SJCRH30 (cell line): ENCODE measurements around the gene PDCD1. TPM values are rescaled to one million over a fixed set of nuclear protein-coding genes. Genes with fewer than 3 reads are reported as not detected.

Experiments used
- DNase-seq, 2 experiments: peaks; one replicate each; pipeline ENCODE4 v3.0.0-alpha.2; 2015 to 2020
- H3K27ac ChIP-seq: fragments of 250-450 bp; sonication (Bioruptor Pico); 2 replicates; pipeline ENCODE4 v1.5.1; 2020; ENCODE audit warnings: mild to moderate bottlenecking, moderate library complexity
- H3K27me3 ChIP-seq: fragments of 250-450 bp; sonication (Bioruptor Pico); 2 replicates; pipeline ENCODE4 v1.5.1; 2020; ENCODE audit warnings: mild to moderate bottlenecking, moderate library complexity
- H3K36me3 ChIP-seq: fragments of 250-450 bp; sonication (Bioruptor Pico); 2 replicates; pipeline ENCODE4 v1.5.1; 2020; ENCODE audit warnings: mild to moderate bottlenecking, moderate library complexity
- H3K4me1 ChIP-seq: fragments of 250-450 bp; sonication (Bioruptor Pico); 2 replicates; pipeline ENCODE4 v1.5.1; 2020; ENCODE audit warnings: mild to moderate bottlenecking, moderate library complexity
- H3K4me3 ChIP-seq: fragments of 250-450 bp; sonication (Bioruptor Pico); 2 replicates; pipeline ENCODE4 v1.5.1; 2020; ENCODE audit warnings: mild to moderate bottlenecking, moderate library complexity
- H3K9me3 ChIP-seq: fragments of 250-450 bp; sonication (Bioruptor Pico); replicated peaks from 2 replicates; pipeline ENCODE4 v1.5.1; 2020; ENCODE audit warnings: mild to moderate bottlenecking, moderate library complexity
- total RNA-seq: library from RNA; depleted of rRNA; stranded (reverse); fragments of >200 nt; shearing (Covaris generic); gene quantifications from 2 replicates; pipeline ENCODE4 v1.2.3, GENCODE V29; 2014

PDCD1 gene
- total RNA-seq, 1 experiment from 2014 or later, result 0.08 TPM

DNA sequence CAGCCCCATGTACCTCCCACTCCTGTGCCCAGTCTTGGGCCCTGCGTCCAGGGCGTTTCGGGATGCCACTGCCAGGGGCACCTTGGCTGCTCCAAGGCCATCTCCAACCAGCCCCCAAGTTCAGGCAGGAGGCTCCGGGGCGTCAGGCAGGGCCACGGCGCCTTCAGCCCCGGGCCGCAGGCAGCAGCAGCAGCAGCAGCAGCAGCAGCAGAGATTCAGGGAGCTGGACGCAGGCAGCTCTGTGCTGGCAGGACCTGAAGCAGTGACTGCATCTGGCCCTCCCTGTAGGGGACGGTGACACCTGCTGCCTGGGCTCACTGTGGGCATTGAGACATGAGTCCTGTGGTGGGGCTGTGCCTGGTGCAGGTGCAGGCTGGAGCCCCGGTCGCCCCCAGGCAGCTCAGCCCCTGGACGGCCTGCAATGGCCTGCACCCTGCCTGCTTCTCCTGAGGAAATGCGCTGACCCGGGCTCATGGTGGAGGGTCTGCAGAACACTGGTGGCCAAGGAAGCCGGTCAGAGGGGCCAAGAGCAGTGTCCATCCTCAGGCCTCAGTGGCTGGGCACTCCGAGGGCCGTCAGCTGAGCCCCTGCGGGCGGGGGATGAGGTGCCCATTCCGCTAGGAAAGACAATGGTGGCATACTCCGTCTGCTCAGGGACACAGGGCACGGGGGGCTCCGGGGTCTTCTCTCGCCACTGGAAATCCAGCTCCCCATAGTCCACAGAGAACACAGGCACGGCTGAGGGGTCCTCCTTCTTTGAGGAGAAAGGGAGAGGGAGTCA lies 8.0 kb downstream of the PDCD1 start:
- Histone ChIP-seq H3K36me3 (no peaks in the 10 kb centered on the region), H3K4me3 (no peak overlapping the region), H3K4me1 (peaks cover 22% of the 10 kb centered on the region), H3K27me3 (peaks cover 5% of the 10 kb centered on the region; the same call in 1 of the 2 replicates), H3K27ac (no peak overlapping the region), H3K9me3 (no peaks in the 10 kb centered on the region)
- no peak for DNase-seq

DNA sequence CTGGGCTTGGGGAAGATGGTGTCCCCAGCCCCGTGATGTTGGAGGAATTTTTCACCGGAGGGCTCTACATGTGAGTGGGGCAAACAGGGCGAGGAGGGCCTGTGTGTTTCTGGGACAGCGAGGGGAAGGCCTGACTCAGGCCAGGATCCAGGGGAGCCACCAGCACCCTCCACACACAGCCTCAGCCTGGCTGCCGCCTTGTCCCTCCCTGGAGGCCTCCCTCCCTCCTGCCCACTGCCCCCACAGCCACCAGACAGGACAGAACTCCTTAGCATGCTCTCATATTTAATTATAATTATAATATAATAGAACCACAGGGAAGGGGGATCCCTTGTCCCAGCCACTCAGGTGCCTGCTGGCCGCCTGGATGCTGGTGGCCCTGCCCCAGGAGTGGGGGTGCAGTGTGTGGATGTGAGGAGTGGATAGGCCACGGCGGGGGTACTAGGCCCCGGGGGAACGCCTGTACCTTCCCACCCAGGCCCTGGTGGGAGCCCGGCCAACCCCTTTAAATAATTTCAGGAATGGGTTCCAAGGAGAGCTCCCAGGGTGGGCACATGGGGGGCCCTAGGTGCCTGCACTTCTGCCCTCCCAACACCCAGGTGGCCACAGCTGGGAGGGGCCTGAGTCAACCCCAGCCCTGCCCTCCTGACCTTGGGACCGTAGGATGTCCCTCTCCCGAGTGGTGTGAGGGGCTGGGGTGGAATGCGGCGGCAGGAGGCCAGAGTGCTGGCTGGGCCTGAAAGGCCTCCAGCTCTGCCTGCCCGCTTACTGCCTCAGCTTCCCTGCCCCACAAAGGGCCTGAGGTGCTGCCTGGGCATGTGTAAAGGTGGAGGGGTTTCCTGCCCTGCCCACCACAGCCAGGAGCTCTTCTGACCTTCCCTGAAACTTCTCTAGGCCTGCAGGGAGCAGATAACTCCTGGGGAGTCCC lies 8.8 kb downstream of the PDCD1 start:
- Histone ChIP-seq H3K4me1 (peaks cover 14% of the 10 kb centered on the region), H3K36me3 (no peaks in the 10 kb centered on the region), H3K27me3 (peaks cover 5% of the 10 kb centered on the region; the same call in 1 of the 2 replicates), H3K27ac (no peak overlapping the region), H3K9me3 (no peaks in the 10 kb centered on the region), H3K4me3 (no peak overlapping the region)
- DNase-seq, result no peak

DNA sequence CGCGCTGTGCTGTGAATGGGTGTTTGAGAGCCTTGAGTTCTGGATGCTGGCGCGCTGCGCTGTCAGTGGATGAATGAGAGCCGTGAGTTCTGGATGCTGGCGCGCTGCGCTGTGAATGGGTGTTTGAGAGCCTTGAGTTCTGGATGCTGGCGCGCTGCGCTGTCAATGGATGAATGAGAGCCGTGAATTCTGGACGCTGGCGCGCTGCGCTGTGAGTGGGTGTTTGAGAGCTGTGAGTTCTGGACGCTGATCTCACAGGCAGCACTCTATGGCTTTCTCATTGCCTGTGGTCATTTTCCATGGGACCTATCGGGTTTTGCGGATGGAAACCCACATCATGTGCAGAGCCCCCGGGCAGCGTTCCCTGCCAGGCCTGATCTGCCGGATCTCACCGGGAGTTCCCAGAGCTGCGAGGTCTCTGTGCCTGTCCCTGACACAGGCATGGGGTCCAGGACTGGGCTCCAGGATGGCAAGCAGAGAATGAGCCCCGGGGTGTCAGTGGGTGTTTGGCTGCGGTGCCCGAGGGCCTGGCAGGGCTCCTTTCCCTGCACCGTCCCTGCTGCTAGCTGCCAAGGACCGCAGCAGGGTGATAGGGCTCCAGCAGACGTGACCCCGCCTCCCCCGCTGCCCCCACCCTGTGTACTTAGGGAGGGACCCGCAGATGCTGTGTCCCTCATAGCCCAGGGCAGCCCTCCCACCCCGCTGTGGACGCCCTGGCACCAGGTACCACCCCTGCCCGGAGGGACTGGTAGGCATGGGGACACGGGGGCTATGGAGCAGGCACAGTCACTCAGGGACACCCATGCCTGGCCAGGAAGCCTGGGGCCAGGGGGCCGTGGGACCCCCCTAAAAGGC lies 9.7 kb downstream of the PDCD1 start:
- Histone ChIP-seq H3K36me3 (no peaks in the 10 kb centered on the region), H3K9me3 (no peaks in the 10 kb centered on the region), H3K27ac (no peak overlapping the region), H3K4me1 (peaks cover 5% of the 10 kb centered on the region), H3K27me3 (peaks cover 5% of the 10 kb centered on the region; the same call in 1 of the 2 replicates), H3K4me3 (no peak overlapping the region)
- DNase-seq, result no peak

DNA sequence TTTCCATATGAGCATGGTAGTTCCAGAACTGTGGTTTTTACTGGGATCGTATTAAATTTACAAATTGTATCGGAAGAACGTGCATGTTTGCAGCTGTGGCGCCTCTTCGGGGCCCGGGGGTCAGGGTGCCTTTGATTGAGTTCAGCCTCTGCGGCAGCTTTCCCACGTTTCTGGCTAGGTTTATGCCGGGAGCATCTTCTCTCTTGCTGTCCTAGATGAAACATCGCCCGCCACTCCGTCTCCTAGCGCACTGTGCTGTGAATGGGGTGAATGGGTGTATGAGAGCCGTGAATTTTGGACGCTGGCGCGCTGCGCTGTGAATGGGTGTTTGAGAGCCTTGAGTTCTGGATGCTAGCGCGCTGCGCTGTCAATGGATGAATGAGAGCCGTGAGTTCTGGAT lies 12.3 kb downstream of the PDCD1 start:
- H3K4me1 ChIP-seq, result no peaks in the 10 kb centered on the region
- no peaks in the 10 kb centered on the region for H3K36me3 ChIP-seq
- H3K4me3 ChIP-seq, result no peak overlapping the region
- H3K9me3 ChIP-seq, result no peaks in the 10 kb centered on the region
- no peak for DNase-seq
- H3K27me3 ChIP-seq, result no peaks in the 10 kb centered on the region
- H3K27ac ChIP-seq, result no peak overlapping the region

DNA sequence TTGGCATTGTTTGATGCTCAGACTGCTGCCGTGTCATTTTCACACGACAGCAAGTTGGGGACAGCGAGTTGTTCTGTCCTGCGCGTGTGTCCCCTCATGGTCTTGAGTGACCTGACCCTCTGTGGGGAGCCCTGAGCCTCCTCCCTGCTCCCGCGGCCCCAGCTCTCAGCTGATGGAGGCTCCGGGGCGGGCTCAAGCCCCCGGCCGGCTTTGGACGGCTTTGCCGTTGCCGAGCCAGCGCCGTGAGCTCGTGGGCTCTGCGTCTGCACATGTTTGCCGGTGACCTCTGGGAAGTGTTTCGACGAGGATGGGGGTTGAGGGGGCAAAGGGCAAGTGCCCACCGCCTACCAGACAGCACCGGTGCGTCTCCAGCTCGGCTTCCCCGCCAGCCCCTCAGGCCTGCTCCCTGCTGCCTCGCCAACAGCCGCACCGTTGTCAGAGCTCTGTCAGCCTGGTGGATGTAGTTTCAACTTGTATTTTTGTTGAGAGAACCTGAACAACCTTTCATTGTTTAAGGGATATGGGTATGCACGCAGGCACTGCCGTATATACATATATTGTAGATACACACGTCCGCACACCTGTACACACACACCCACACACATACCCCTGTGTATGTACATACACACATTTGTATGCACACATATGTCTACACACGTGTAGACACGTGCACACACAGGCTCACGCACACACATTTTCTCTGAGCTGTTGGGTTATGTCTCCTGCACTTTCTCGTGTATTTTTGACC lies 13.7 kb downstream of the PDCD1 start:
- no peaks in the 10 kb centered on the region for H3K4me1 ChIP-seq
- no peak overlapping the region for H3K4me3 ChIP-seq
- H3K9me3 ChIP-seq, result no peaks in the 10 kb centered on the region
- H3K36me3 ChIP-seq, result no peaks in the 10 kb centered on the region
- no peak overlapping the region for H3K27ac ChIP-seq
- no peaks in the 10 kb centered on the region for H3K27me3 ChIP-seq
- no peak for DNase-seq

DNA sequence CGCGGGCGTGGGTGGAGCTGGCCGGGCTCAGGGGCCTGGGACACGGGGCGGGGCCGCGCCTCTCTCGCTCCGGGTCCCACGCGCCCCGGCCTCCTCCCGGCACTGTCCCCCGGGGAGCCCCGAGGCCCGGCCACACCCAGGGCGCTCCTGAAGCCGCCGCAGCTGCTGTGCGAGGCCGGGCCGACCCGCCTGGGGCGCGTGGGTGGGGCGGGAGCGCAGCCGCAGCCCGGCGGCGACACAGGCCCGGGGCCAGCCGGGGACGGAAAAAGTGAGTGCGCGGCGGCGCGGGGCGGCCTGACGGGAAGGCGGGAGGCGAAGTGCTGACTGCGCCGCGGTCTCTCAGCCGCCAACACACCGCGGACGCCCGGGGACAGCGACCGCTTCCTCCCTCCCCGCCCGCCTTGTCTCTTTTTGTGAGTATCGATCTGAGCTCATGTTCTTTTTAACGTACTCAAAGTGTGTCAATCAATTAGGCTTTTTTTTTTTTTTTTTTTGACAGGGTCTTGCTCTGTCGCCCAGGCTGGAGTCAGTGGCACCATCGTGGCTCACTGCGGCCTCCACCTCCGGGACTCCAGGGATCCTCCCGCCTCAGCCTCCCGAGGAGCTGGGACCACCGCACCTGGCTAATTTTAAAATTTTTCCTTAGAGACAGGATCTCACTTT lies 14.5 kb downstream of the PDCD1 start:
- no peak for DNase-seq
- no peaks in the 10 kb centered on the region for H3K4me1 ChIP-seq
- no peaks in the 10 kb centered on the region for H3K27me3 ChIP-seq
- no peaks in the 10 kb centered on the region for H3K9me3 ChIP-seq
- H3K4me3 ChIP-seq, result no peak overlapping the region
- no peak overlapping the region for H3K27ac ChIP-seq
- H3K36me3 ChIP-seq, result no peaks in the 10 kb centered on the region

DNA sequence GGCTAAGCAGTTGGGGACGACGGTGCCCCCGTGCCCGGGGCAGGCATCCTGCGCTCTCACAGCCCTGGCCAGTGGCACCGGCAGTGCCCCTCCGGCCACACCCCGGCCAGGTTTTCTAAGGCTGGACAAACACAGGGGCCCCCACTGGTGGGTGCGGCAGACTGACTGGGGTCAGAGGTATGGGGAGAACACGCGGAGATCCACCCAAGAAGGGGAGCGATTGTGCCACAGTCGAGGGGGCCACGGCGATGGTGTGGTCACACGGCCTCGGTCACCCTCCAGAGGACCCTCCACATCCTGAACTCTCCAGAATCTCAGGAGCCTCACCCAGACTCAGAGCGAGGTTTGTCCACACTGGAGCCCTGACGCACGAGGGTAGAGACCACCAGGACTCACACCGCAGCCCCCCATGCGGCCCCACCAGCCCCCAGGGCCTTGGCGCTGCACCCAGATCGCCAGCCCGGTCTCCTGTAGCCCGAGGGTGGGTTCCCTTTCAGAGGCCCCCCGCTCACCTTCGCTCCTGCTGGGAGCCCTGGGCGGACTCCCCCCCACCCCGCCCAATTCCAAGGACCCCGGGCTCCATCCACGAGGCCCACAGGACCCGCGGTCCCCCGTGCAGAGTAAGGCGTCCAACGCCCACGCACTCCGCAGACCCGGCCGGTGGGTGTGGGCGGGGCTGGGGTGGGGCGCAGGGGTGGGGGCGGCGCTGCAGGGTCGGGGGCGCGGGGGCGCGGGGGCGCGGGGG lies 15.2 kb downstream of the PDCD1 start:
- Histone ChIP-seq H3K36me3 (no peaks in the 10 kb centered on the region), H3K27ac (no peak overlapping the region), H3K27me3 (no peaks in the 10 kb centered on the region), H3K9me3 (no peaks in the 10 kb centered on the region), H3K4me1 (no peaks in the 10 kb centered on the region), H3K4me3 (no peak overlapping the region)
- no peak for DNase-seq

DNA sequence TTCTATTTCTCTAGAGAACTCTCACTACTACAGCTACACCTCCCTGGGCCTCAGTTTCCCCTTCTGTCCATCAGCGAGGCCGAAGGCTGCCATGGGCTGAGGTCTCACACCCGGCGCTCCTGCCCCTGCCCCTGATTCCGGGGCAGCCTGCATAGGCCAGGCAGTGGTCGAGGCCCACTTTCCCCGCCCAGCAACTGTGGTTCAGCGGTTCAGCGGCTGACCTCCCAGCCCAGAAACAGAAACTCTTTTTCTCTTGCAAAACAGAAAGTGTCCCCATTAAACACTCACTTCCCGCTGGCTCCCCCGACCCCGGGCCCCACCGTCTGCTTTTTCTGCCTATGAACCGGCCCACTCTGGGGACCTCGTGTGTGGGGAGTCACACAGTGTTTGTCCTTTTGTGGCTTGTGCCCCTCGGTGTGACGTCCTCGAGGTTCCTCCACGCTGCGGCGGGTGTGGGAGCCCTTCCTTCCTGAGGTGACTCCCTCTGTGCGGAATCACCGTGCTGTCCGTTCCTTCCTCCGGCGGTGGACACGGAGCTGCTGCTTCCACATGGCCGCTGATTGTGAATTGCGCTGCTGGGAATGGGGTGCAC lies 16.0 kb downstream of the PDCD1 start:
- H3K27ac ChIP-seq, result no peak overlapping the region
- no peaks in the 10 kb centered on the region for H3K27me3 ChIP-seq
- no peaks in the 10 kb centered on the region for H3K4me1 ChIP-seq
- no peaks in the 10 kb centered on the region for H3K36me3 ChIP-seq
- H3K9me3 ChIP-seq, result no peaks in the 10 kb centered on the region
- no peak overlapping the region for H3K4me3 ChIP-seq
- DNase-seq, result no peak

DNA sequence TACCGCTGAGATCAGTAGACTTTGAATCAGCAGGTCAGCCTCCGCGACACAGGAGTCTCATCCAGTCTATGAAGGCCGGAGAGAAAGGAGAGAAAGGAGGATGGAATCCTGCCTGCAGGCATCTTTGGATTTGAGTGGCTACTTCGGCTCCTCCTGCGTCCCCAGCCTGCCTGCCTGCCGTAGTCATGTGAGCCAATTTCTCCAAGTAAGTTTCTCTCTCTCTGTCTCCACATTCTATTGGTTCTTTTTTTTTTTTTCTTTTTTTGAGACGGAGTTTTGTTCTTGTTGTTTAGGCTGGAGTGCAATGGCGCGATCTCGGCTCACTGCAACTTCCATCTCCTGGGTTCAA lies 16.7 kb downstream of the PDCD1 start:
- H3K36me3 ChIP-seq, result no peaks in the 10 kb centered on the region
- H3K4me3 ChIP-seq, result no peak overlapping the region
- H3K27ac ChIP-seq, result no peak overlapping the region
- no peaks in the 10 kb centered on the region for H3K9me3 ChIP-seq
- H3K27me3 ChIP-seq, result no peaks in the 10 kb centered on the region
- no peak for DNase-seq
- no peaks in the 10 kb centered on the region for H3K4me1 ChIP-seq

DNA sequence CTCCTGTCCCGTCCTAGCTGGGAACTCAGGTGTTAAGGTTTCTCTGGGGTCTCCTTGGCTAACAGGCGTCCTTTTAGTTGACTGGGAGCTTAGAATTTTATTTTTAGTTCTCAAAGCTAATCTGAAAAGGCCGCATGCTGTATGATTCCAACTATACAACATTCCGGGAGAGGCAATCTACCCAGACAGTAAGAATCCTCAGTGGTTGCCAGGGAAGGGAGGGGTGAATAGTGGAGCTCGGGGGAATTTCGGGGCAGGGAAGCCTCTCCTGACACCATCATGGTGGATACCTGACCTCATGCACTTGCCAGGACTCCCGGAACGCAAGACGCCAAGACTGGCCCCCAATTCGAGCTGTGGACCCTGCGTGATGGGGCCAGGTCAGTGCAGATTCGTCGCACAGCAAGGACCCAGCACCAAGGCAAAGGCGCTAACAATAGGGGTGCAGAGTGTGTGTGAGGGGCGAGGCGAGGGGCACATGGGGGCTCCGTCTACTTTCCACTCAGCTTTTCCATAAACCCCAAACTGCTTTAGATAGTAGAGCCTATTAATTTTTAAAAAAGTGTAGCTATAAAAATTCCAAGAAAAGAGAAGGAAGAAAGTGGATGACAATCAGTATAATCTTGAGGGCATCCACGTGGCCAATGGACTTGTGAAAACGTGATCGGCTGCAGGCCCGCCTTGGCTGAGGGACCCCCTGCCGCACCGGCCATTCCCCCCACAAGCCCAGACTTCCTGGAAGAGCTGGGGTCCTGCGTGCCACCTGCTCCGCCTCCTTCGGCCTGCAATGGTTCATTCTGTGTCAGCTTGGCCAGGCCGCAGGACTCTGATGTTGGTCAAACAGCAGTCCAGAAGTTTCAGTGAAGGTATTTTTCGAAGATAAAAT lies 17.3 kb downstream of the PDCD1 start:
- no peaks in the 10 kb centered on the region for H3K36me3 ChIP-seq
- H3K4me3 ChIP-seq, result no peak overlapping the region
- H3K27me3 ChIP-seq, result no peaks in the 10 kb centered on the region
- H3K4me1 ChIP-seq, result no peaks in the 10 kb centered on the region
- H3K27ac ChIP-seq, result no peak overlapping the region
- DNase-seq, result no peak
- H3K9me3 ChIP-seq, result no peaks in the 10 kb centered on the region

DNA sequence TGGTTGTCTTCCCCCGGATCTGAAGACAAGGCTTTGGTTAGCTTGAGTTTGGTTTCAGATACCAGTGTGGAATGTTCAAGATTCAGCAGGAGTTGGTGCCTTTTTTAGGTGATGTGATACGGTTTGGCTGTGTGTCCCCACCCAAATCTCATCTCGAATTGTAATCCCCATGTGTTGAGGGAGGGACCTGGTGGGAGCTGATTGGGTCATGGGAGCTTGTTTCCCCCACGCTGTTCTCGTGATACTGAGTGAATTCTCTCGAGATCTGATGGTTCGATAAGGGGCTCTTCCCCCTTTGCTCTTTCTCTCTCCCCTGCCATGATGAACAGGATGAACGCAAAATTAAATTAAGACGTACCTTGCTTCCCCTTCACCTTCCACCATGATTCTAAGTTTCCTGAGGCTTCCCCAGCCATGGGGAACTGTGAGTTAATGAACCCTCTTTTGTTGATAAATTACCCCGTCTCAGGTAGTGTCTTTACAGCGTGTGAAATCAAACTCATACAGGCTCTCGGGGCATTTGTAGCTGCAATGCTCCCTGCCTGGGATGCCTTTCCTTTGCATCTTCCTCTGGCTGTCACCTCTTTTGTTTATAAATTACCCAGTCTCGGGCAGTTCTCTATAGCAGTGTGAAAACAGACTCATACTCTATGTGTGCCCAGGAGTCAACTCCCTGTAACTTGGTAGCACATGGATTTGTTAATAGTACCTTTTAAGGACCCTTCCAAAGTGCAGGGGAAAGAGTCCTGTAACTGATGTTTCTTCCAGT lies 21.3 kb downstream of the PDCD1 start:
- Histone ChIP-seq H3K36me3 (no peaks in the 10 kb centered on the region), H3K9me3 (no peaks in the 10 kb centered on the region), H3K27ac (no peak overlapping the region), H3K4me3 (no peak overlapping the region), H3K4me1 (no peaks in the 10 kb centered on the region), H3K27me3 (no peaks in the 10 kb centered on the region; the same call in 1 of the 2 replicates)
- DNase-seq, result no peak
